Activated T-cell treated with anti-CD3 and anti-CD28 coated beads, Interleukin-2, amount 50 U/mL, for 4 hours (primary cell): ENCODE data around the gene PDGFRB. TPM values are rescaled to one million over a fixed set of nuclear protein-coding genes. Genes with fewer than 3 reads are reported as not detected.

Experiments used
- ATAC-seq, 2 donors: fragments of 200-7000 bp; cut with Tn5 transposase; one replicate each; pipeline ENCODE4 v1.10.0; 2021
- DNase-seq: peaks from one replicate; pipeline ENCODE4 v3.0.0-alpha.2; 2020
- H3K27me3 Mint-ChIP-seq: one replicate; pipeline ENCODE4 v1.8.0; 2021; ENCODE audit warnings: low read depth, mixed read lengths
- H3K36me3 Mint-ChIP-seq: one replicate; pipeline ENCODE4 v1.8.0; 2022; ENCODE audit warnings: mixed read lengths; ENCODE audit not compliant: insufficient read depth
- H3K4me1 Mint-ChIP-seq: one replicate; pipeline ENCODE4 v1.8.0; 2021; ENCODE audit warnings: low read depth, mixed read lengths
- H3K4me3 Mint-ChIP-seq: one replicate; pipeline ENCODE4 v1.8.0; 2021; ENCODE audit warnings: mild to moderate bottlenecking, moderate library complexity, mixed read lengths
- H3K9me3 Mint-ChIP-seq: one replicate; pipeline ENCODE4 v1.8.0; 2021; ENCODE audit warnings: mixed read lengths
- total RNA-seq, 3 donors: library from RNA; stranded (reverse); gene quantifications; one replicate each; pipeline ENCODE4 v1.2.1, GENCODE V29; 2021

Gene PDGFRB
- total RNA-seq, 3 donors from 2014 or later = 0.19 to 0.40 (median 0.37) TPM

GRCh38 chr5:150152636-150153462, 2.8 kb downstream of the PDGFRB start:
- peaks cover 6% of the 10 kb centered on the region for H3K4me1 Mint-ChIP-seq
- H3K9me3 Mint-ChIP-seq = no peaks in the 10 kb centered on the region
- no peaks in the 10 kb centered on the region for H3K36me3 Mint-ChIP-seq
- H3K4me3 Mint-ChIP-seq = no peak overlapping the region
- DNase-seq (no peak), ATAC-seq (no peak)
- peaks cover 22% of the 10 kb centered on the region for H3K27me3 Mint-ChIP-seq

- DNase-seq = no peak
- ATAC-seq = no peak
- Mint-ChIP-seq H3K4me3 (no peak overlapping the region), H3K4me1 (peaks cover 2% of the 10 kb centered on the region), H3K27me3 (peaks cover 8% of the 10 kb centered on the region), H3K9me3 (no peaks in the 10 kb centered on the region), H3K36me3 (no peaks in the 10 kb centered on the region)
Measured at GRCh38 chr5:150149618-150150017, 6.0 kb downstream of the PDGFRB start.

GRCh38 chr5:150148117-150148927, 7.3 kb downstream of the PDGFRB start:
- Mint-ChIP-seq H3K4me1 (no peaks in the 10 kb centered on the region), H3K36me3 (no peaks in the 10 kb centered on the region), H3K27me3 (no peaks in the 10 kb centered on the region), H3K4me3 (no peak overlapping the region), H3K9me3 (no peaks in the 10 kb centered on the region)
- ATAC-seq (no peak), DNase-seq (no peak)

- Mint-ChIP-seq H3K4me1 (no peaks in the 10 kb centered on the region), H3K4me3 (no peak overlapping the region), H3K36me3 (no peaks in the 10 kb centered on the region), H3K9me3 (no peaks in the 10 kb centered on the region), H3K27me3 (no peaks in the 10 kb centered on the region)
- DNase-seq (no peak), ATAC-seq (no peak)
Measured at GRCh38 chr5:150147670-150148069, 8.0 kb downstream of the PDGFRB start.

GRCh38 chr5:150146862-150147601, 8.6 kb downstream of the PDGFRB start:
- DNase-seq (no peak), ATAC-seq (no peak)
- H3K4me1 Mint-ChIP-seq = no peaks in the 10 kb centered on the region
- no peaks in the 10 kb centered on the region for H3K9me3 Mint-ChIP-seq
- H3K4me3 Mint-ChIP-seq = no peak overlapping the region
- H3K36me3 Mint-ChIP-seq = no peaks in the 10 kb centered on the region
- no peaks in the 10 kb centered on the region for H3K27me3 Mint-ChIP-seq

- DNase-seq = no peak
- Mint-ChIP-seq H3K27me3 (no peaks in the 10 kb centered on the region), H3K36me3 (no peaks in the 10 kb centered on the region), H3K9me3 (no peaks in the 10 kb centered on the region), H3K4me3 (no peak overlapping the region), H3K4me1 (no peaks in the 10 kb centered on the region)
- ATAC-seq = no peak
Measured at GRCh38 chr5:150146235-150146634, 9.4 kb downstream of the PDGFRB start.

GRCh38 chr5:150144879-150145278, 10.8 kb downstream of the PDGFRB start:
- no peaks in the 10 kb centered on the region for H3K27me3 Mint-ChIP-seq
- ATAC-seq (no peak), DNase-seq (no peak)
- no peaks in the 10 kb centered on the region for H3K4me1 Mint-ChIP-seq
- no peaks in the 10 kb centered on the region for H3K36me3 Mint-ChIP-seq
- H3K9me3 Mint-ChIP-seq = no peaks in the 10 kb centered on the region
- no peak overlapping the region for H3K4me3 Mint-ChIP-seq

- no peak for DNase-seq
- Mint-ChIP-seq H3K4me1 (no peaks in the 10 kb centered on the region), H3K36me3 (no peaks in the 10 kb centered on the region), H3K4me3 (no peak overlapping the region), H3K27me3 (no peaks in the 10 kb centered on the region), H3K9me3 (no peaks in the 10 kb centered on the region)
- ATAC-seq = no peak
Measured at GRCh38 chr5:150144246-150144801, 11.3 kb downstream of the PDGFRB start.

GRCh38 chr5:150143350-150144245, 12.0 kb downstream of the PDGFRB start:
- H3K27me3 Mint-ChIP-seq = no peaks in the 10 kb centered on the region
- no peaks in the 10 kb centered on the region for H3K4me1 Mint-ChIP-seq
- DNase-seq (no peak), ATAC-seq (no peak)
- H3K36me3 Mint-ChIP-seq = no peaks in the 10 kb centered on the region
- no peak overlapping the region for H3K4me3 Mint-ChIP-seq
- H3K9me3 Mint-ChIP-seq = no peaks in the 10 kb centered on the region

- ATAC-seq = no peak
- Mint-ChIP-seq H3K9me3 (no peaks in the 10 kb centered on the region), H3K27me3 (peaks cover 2% of the 10 kb centered on the region), H3K4me1 (no peaks in the 10 kb centered on the region), H3K36me3 (no peaks in the 10 kb centered on the region), H3K4me3 (no peak overlapping the region)
- no peak for DNase-seq
Measured at GRCh38 chr5:150142959-150143349, 12.7 kb downstream of the PDGFRB start.

GRCh38 chr5:150142185-150142958, 13.3 kb downstream of the PDGFRB start:
- Mint-ChIP-seq H3K27me3 (peaks cover 2% of the 10 kb centered on the region), H3K4me3 (no peak overlapping the region), H3K4me1 (no peaks in the 10 kb centered on the region), H3K9me3 (no peaks in the 10 kb centered on the region), H3K36me3 (no peaks in the 10 kb centered on the region)
- ATAC-seq (no peak), DNase-seq (no peak)

GRCh38 chr5:150141544-150142184, 14.0 kb downstream of the PDGFRB start:
- Mint-ChIP-seq H3K36me3 (no peaks in the 10 kb centered on the region), H3K4me3 (no peak overlapping the region), H3K27me3 (peaks cover 2% of the 10 kb centered on the region), H3K9me3 (no peaks in the 10 kb centered on the region), H3K4me1 (no peaks in the 10 kb centered on the region)
- ATAC-seq = no peak
- DNase-seq = no peak
